Measurements from ENCODE around the gene KLHDC9. TPM values are rescaled to one million over a fixed set of nuclear protein-coding genes. Genes with fewer than 3 reads are reported as not detected.
A peak's percentile ranks its signal among the peaks of the same experiment; 100 is the strongest.

The KLHDC9 gene
- total RNA-seq, 1 donor from 2014 or later, result 10.9 TPM

DNA sequence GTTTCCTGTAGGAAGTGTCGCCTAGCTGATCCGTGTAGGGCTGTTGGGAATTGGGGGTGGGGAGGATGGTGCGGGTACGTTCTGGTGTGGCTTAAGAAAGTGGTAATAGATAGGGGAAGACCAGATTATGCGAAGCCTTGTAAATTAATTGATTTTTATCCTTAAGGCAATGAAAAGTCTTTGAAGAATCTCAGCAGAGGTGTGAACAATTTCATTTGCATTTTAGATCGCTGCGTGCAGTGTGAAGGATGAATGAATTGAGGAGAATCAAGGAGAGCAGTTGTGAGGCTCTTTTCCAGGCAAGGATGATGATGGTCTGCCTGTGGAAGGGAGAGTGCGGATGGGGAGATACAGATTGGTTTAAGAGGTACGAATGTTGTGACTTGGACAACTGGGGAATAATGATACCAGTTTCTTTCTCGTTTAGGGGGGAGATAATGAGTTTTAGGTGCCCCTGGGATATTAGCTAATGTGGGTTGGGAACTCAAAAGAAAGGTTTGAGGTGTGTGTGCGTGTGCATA lies 35.1 kb downstream of the KLHDC9 start:
- no peak for DNase-seq
- TF ChIP-seq, protein P1, sequence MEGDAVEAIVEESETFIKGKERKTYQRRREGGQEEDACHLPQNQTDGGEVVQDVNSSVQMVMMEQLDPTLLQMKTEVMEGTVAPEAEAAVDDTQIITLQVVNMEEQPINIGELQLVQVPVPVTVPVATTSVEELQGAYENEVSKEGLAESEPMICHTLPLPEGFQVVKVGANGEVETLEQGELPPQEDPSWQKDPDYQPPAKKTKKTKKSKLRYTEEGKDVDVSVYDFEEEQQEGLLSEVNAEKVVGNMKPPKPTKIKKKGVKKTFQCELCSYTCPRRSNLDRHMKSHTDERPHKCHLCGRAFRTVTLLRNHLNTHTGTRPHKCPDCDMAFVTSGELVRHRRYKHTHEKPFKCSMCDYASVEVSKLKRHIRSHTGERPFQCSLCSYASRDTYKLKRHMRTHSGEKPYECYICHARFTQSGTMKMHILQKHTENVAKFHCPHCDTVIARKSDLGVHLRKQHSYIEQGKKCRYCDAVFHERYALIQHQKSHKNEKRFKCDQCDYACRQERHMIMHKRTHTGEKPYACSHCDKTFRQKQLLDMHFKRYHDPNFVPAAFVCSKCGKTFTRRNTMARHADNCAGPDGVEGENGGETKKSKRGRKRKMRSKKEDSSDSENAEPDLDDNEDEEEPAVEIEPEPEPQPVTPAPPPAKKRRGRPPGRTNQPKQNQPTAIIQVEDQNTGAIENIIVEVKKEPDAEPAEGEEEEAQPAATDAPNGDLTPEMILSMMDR (IDR thresholded peaks at IDR 0.05; ENCODE audit: partially characterized antibody, unreplicated experiment), result no peak
- Mint-ChIP-seq H3K36me3 (ENCODE audit: unreplicated experiment) (no peaks in the 10 kb centered on the region), H3K4me1 (ENCODE audit: low read depth, unreplicated experiment) (peaks cover 15% of the 10 kb centered on the region), H3K27me3 (ENCODE audit: unreplicated experiment) (peaks cover 3% of the 10 kb centered on the region), H3K27ac (ENCODE audit: unreplicated experiment) (no peak overlapping the region), H3K9me3 (ENCODE audit: unreplicated experiment) (no peaks in the 10 kb centered on the region), H3K4me3 (ENCODE audit: unreplicated experiment) (no peak overlapping the region)

DNA sequence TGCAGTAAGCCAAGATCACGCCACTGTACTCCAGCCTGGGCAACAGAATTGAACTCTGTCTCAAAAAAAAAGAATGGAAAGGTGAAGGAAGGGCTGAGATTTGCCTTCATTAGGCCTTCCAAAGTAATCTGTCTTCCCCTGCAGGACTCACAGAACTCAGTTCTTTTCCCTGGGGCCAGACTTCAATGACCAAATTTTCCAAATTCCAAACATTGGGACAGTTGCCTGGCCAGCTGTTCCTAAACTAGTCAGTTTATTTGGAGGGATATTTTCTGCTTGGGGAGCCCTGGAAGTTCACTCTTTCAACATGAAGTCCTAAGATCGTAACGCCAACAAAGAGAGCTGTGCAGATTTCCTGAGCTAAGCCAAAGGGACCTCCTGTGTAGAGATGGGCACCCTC lies 39.7 kb downstream of the KLHDC9 start:
- no peak overlapping the region for H3K4me3 Mint-ChIP-seq (ENCODE audit: unreplicated experiment)
- no peaks in the 10 kb centered on the region for H3K36me3 Mint-ChIP-seq (ENCODE audit: unreplicated experiment)
- TF ChIP-seq, protein P1 (IDR thresholded peaks at IDR 0.05; ENCODE audit: partially characterized antibody, unreplicated experiment), result no peak
- H3K9me3 Mint-ChIP-seq (ENCODE audit: unreplicated experiment), result peaks cover 2% of the 10 kb centered on the region
- H3K27me3 Mint-ChIP-seq (ENCODE audit: unreplicated experiment), result no peaks in the 10 kb centered on the region
- no peak for DNase-seq
- H3K27ac Mint-ChIP-seq (ENCODE audit: unreplicated experiment), result no peak overlapping the region
- no peaks in the 10 kb centered on the region for H3K4me1 Mint-ChIP-seq (ENCODE audit: low read depth, unreplicated experiment)

GRCh38 chr1:161138431-161138830 lies 40.3 kb downstream of the KLHDC9 start:
- DNase-seq, result no peak
- TF ChIP-seq, protein P1 (IDR thresholded peaks at IDR 0.05; ENCODE audit: partially characterized antibody, unreplicated experiment), result no peak
- H3K4me1 Mint-ChIP-seq (ENCODE audit: low read depth, unreplicated experiment), result no peaks in the 10 kb centered on the region
- no peak overlapping the region for H3K27ac Mint-ChIP-seq (ENCODE audit: unreplicated experiment)
- H3K9me3 Mint-ChIP-seq (ENCODE audit: unreplicated experiment), result peaks cover 2% of the 10 kb centered on the region
- H3K4me3 Mint-ChIP-seq (ENCODE audit: unreplicated experiment), result no peak overlapping the region
- H3K36me3 Mint-ChIP-seq (ENCODE audit: unreplicated experiment), result no peaks in the 10 kb centered on the region
- no peaks in the 10 kb centered on the region for H3K27me3 Mint-ChIP-seq (ENCODE audit: unreplicated experiment)

GRCh38 chr1:161139766-161140165 lies 41.6 kb downstream of the KLHDC9 start:
- H3K27ac Mint-ChIP-seq (ENCODE audit: unreplicated experiment), result no peak overlapping the region
- peaks cover 2% of the 10 kb centered on the region for H3K9me3 Mint-ChIP-seq (ENCODE audit: unreplicated experiment)
- DNase-seq, result no peak
- no peaks in the 10 kb centered on the region for H3K36me3 Mint-ChIP-seq (ENCODE audit: unreplicated experiment)
- no peaks in the 10 kb centered on the region for H3K27me3 Mint-ChIP-seq (ENCODE audit: unreplicated experiment)
- H3K4me1 Mint-ChIP-seq (ENCODE audit: low read depth, unreplicated experiment), result no peaks in the 10 kb centered on the region
- no peak overlapping the region for H3K4me3 Mint-ChIP-seq (ENCODE audit: unreplicated experiment)
- TF ChIP-seq, protein P1 (IDR thresholded peaks at IDR 0.05; ENCODE audit: partially characterized antibody, unreplicated experiment), result peak; percentile 57

DNA sequence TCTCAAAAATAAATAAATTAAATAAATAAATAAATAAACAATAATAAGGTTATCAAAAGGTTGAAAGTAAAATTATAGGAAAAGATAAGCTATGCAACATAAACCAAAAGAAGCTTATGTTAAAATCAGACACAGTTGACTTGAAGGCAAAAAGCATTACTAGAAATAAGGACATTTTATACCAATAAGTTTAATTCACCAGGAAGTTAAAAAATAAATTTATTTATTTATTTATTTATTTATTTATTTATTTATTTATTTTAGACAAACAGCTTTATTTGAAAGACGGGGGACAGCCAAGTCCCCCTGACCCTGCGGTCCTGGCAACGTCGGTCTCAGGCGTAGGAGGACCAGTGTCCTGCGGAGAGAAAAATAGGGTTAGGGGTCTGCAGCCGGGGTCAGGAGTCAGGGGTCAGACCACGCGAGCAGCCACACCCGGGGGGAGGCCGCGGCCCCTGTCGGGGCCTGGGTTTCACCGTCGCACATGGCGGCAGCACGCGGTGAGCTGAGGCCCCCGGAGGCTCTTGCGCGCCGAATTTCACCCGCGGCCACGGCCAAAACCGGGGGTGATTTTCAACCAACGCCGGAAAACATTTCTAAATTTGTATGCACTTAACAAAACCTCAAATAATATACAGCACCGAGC lies 42.7 kb downstream of the KLHDC9 start:
- H3K4me3 Mint-ChIP-seq (ENCODE audit: unreplicated experiment), result no peak overlapping the region
- H3K36me3 Mint-ChIP-seq (ENCODE audit: unreplicated experiment), result no peaks in the 10 kb centered on the region

More for the DNA sequence above, 42.7 kb downstream of the KLHDC9 start:
- DNase-seq, result no peak
- no peak overlapping the region for H3K27ac Mint-ChIP-seq (ENCODE audit: unreplicated experiment)
- TF ChIP-seq, protein P1 (IDR thresholded peaks at IDR 0.05; ENCODE audit: partially characterized antibody, unreplicated experiment), result no peak
- peaks cover 2% of the 10 kb centered on the region for H3K9me3 Mint-ChIP-seq (ENCODE audit: unreplicated experiment)
- no peaks in the 10 kb centered on the region for H3K27me3 Mint-ChIP-seq (ENCODE audit: unreplicated experiment)
- H3K4me1 Mint-ChIP-seq (ENCODE audit: low read depth, unreplicated experiment), result no peaks in the 10 kb centered on the region

Measured in glutamatergic neuron (in vitro differentiated cells).